MM.1S (cell line): ENCODE results near the gene NTN1.

ENCODE experiments used
- CTCF ChIP-seq: fragments of 300-600 bp; sonication (generic); IDR thresholded peaks from 2 replicates; pipeline ENCODE4 v1.5.1; 2016; ENCODE audit warnings: antibody characterized with exemption, low read length, mixed read lengths
- EZH2 ChIP-seq: fragments of 300-600 bp; sonication (generic); optimal IDR thresholded peaks from 2 replicates; pipeline ENCODE3; 2017; ENCODE audit warnings: low read depth, mild to moderate bottlenecking, antibody characterized with exemption, low read length, mixed read lengths
- EZH2phosphoT487 ChIP-seq: fragments of 300-600 bp; sonication (generic); IDR thresholded peaks from 2 replicates; pipeline ENCODE4 v1.6.1; 2018; ENCODE audit warnings: antibody characterized with exemption, low read length

DNA sequence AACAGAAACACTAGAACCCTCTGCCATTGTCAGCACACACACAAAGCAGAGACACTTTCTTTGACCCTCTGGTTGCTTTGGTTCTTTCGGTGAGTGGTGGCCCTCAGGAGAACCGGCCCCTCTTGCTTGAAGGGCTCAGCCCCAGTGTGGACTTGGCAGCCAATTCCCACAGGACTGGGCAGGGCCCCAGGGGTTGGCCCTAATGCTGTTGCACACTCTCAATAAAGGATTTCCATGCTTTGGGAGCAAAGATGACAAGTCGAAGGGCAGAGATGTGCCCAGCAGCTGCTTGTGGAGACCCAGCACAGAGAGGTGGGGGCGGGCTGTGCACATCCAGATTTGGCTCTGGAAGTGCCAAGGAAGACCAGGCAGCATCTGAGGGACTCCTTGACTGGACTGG lies 149.0 kb downstream of the NTN1 start:
- TF ChIP-seq CTCF (no peak), EZH2 (no peak), EZH2phosphoT487 (no peak)
